SK-N-SH (cell line): ENCODE results near the gene TUBGCP6. TPM values are rescaled to one million over a fixed set of nuclear protein-coding genes. Genes with fewer than 3 reads are reported as not detected.

Experiments used
- CTCF ChIA-PET: fragments of 300-600, 350-600 bp; formaldehyde crosslinking; extraction: SDS; loops from one replicate; lab custom pipeline; 2021; lab: Yijun Ruan, JAX
- POLR2A ChIA-PET: fragments of 350-600 bp; sonication (Branson Sonifier 250); formaldehyde crosslinking; extraction: SDS; loops from one replicate; lab custom pipeline; 2020; ENCODE audit warnings: antibody characterized with exemption, inconsistent platforms; lab: Yijun Ruan, JAX
- DNase-seq: peaks from one replicate; pipeline ENCODE4 v3.0.0; 2012
- H2AFZ ChIP-seq: fragments of 200-600 bp; sonication (generic); 2 replicates; pipeline ENCODE4 v1.8.1; 2016; ENCODE audit warnings: antibody characterized with exemption, mild to moderate bottlenecking, low read depth
- H3F3A ChIP-seq: fragments of 200-600 bp; sonication (generic); replicated peaks from 2 replicates; pipeline ENCODE3; 2016; ENCODE audit warnings: antibody characterized with exemption, mild to moderate bottlenecking; ENCODE audit not compliant: insufficient read depth
- H3K27ac ChIP-seq, 2 experiments: fragments of 200-500 bp in 1 of 2; fragments of 200-600 bp in 1 of 2; sonication (Bioruptor generic) in 1 of 2; sonication (generic), shearing (Covaris generic) in 1 of 2; 2 replicates each; pipeline versions ENCODE4 v1.5.1 to v1.6.1; 2014 to 2016; ENCODE audit warnings: low read depth in 2 of 2, inconsistent platforms in 1 of 2, low read length in 1 of 2, mild to moderate bottlenecking in 1 of 2, mixed read lengths in 1 of 2
- H3K27me3 ChIP-seq: fragments of 200-600 bp; sonication (generic), shearing (Covaris generic); 2 replicates; pipeline ENCODE4 v1.6.1; 2016; ENCODE audit warnings: mixed run types; ENCODE audit not compliant: insufficient read depth
- H3K36me3 ChIP-seq, 2 experiments: fragments of 200-500 bp in 1 of 2; fragments of 200-600 bp in 1 of 2; sonication (Bioruptor generic) in 1 of 2; sonication (generic) in 1 of 2; replicated peaks in 1 of 2; 2 replicates each; pipeline versions ENCODE3 to v1.5.1; 2014 to 2016; ENCODE audit warnings: low read length in 1 of 2, mild to moderate bottlenecking in 1 of 2; ENCODE audit not compliant: insufficient read depth in 2 of 2, control insufficient read depth in 1 of 2
- H3K4me1 ChIP-seq, 2 experiments: fragments of 200-500 bp in 1 of 2; fragments of 200-600 bp in 1 of 2; sonication (Bioruptor generic) in 1 of 2; sonication (generic), shearing (Covaris generic) in 1 of 2; 2 replicates each; pipeline versions ENCODE4 v1.5.1 to v1.6.1; 2014 to 2016; ENCODE audit warnings: low read depth in 1 of 2, low read length in 1 of 2, mixed run types in 1 of 2; ENCODE audit not compliant: insufficient read depth in 2 of 2, control insufficient read depth in 1 of 2
- H3K4me2 ChIP-seq: fragments of 200-600 bp; sonication (generic), shearing (Covaris generic); 2 replicates; pipeline ENCODE4 v1.6.1; 2017; ENCODE audit warnings: mixed run types
- H3K4me3 ChIP-seq, 2 experiments: fragments of 200-500 bp in 1 of 2; fragments of 200-600 bp in 1 of 2; sonication (Bioruptor generic) in 1 of 2; sonication (generic), shearing (Covaris generic) in 1 of 2; 2 replicates each; pipeline versions ENCODE4 v1.5.1 to v1.8.1; 2014 to 2016; ENCODE audit warnings: low read depth in 2 of 2, inconsistent platforms in 1 of 2, low read length in 1 of 2, mild to moderate bottlenecking in 1 of 2, mixed read lengths in 1 of 2, moderate library complexity in 1 of 2
- H3K79me2 ChIP-seq: fragments of 200-600 bp; sonication (generic); 2 replicates; pipeline ENCODE4 v1.8.1; 2017; ENCODE audit warnings: mild to moderate bottlenecking; ENCODE audit not compliant: insufficient read depth
- H3K9ac ChIP-seq: fragments of 200-600 bp; sonication (generic); 2 replicates; pipeline ENCODE4 v1.6.1; 2017; ENCODE audit warnings: mixed run types
- H3K9me2 ChIP-seq: fragments of 200-600 bp; sonication (generic); 2 replicates; pipeline ENCODE4 v1.6.1; 2017; ENCODE audit warnings: mixed run types
- H3K9me3 ChIP-seq: fragments of 200-600 bp; sonication (generic); 2 replicates; pipeline ENCODE4 v1.6.1; 2017; ENCODE audit warnings: mixed run types, mild to moderate bottlenecking, moderate library complexity
- H4K20me1 ChIP-seq: fragments of 200-600 bp; sonication (generic); 2 replicates; pipeline ENCODE4 v1.6.1; 2017; ENCODE audit warnings: mild to moderate bottlenecking, mixed run types; ENCODE audit not compliant: insufficient read depth
- FOSL2 ChIP-seq: IDR thresholded peaks from 2 replicates; pipeline ENCODE4 v1.4.0; 2012; ENCODE audit warnings: low read depth, mild to moderate bottlenecking, moderate library complexity, borderline replicate concordance
- FOXM1 ChIP-seq: IDR thresholded peaks from 2 replicates; pipeline ENCODE4 v1.4.0; 2012; ENCODE audit warnings: low read depth, mild to moderate bottlenecking
- GABPA ChIP-seq: IDR thresholded peaks from 2 replicates; pipeline ENCODE4 v1.4.0; 2012; ENCODE audit warnings: low read depth, mild to moderate bottlenecking
- GATA2 ChIP-seq: sonication (generic); formaldehyde crosslinking; IDR thresholded peaks from 2 replicates; pipeline ENCODE4 v1.5.0; 2020; ENCODE audit warnings: mild to moderate bottlenecking, missing genetic modification reagents
- IRF3 ChIP-seq: fragments of 150-350 bp; IDR thresholded peaks from 2 replicates; pipeline ENCODE4 v1.6.1; 2016; ENCODE audit warnings: mild to moderate bottlenecking, low read depth, low read length
- JUND ChIP-seq: IDR thresholded peaks from 2 replicates; pipeline ENCODE4 v1.4.0; 2012
- MXI1 ChIP-seq: IDR thresholded peaks from 2 replicates; pipeline ENCODE4 v1.6.1; 2012; ENCODE audit warnings: mild to moderate bottlenecking, low read depth, low read length, improper control_type of control experiment
- NFIC ChIP-seq: IDR thresholded peaks from 2 replicates; pipeline ENCODE4 v1.4.0; 2012; ENCODE audit warnings: borderline replicate concordance
- NRF1 ChIP-seq: IDR thresholded peaks from 2 replicates; pipeline ENCODE4 v1.6.1; 2012; ENCODE audit warnings: low read depth, mild to moderate bottlenecking, low read length
- PBX3 ChIP-seq: IDR thresholded peaks from 2 replicates; pipeline ENCODE4; 2012
- RAD21 ChIP-seq: IDR thresholded peaks from 2 replicates; pipeline ENCODE4 v1.6.1; 2012; ENCODE audit warnings: mild to moderate bottlenecking, low read length
- RCOR1 ChIP-seq: fragments of 150-350 bp; IDR thresholded peaks from 2 replicates; pipeline ENCODE4 v1.6.1; 2017; ENCODE audit warnings: antibody characterized with exemption, low read length
- REST ChIP-seq: IDR thresholded peaks from 2 replicates; pipeline ENCODE4 v1.6.1; 2012; ENCODE audit warnings: mild to moderate bottlenecking, low read depth, low read length, moderate library complexity
- RXRA ChIP-seq: IDR thresholded peaks from 2 replicates; pipeline ENCODE4 v1.4.0; 2012; ENCODE audit warnings: low read depth, mild to moderate bottlenecking, borderline replicate concordance
- SIN3A ChIP-seq: IDR thresholded peaks from 2 replicates; pipeline ENCODE4 v1.6.1; 2012; ENCODE audit warnings: low read depth, mild to moderate bottlenecking, low read length, moderate library complexity, borderline replicate concordance
- SMC3 ChIP-seq: IDR thresholded peaks from 2 replicates; pipeline ENCODE4 v1.6.1; 2012; ENCODE audit warnings: low read depth, low read length, improper control_type of control experiment
- TAF1 ChIP-seq: IDR thresholded peaks from 2 replicates; pipeline ENCODE4 v1.6.1; 2012; ENCODE audit warnings: low read depth, mild to moderate bottlenecking, low read length, moderate library complexity, borderline replicate concordance
- YY1 ChIP-seq: IDR thresholded peaks from 2 replicates; pipeline ENCODE4 v1.4.0; 2012; ENCODE audit warnings: low read depth, mild to moderate bottlenecking
- WGBS: methylation state at CpG from one replicate; pipeline ENCODE4 v1.1.6; 2017; ENCODE audit warnings: low lambda C conversion rate; 5-methylcytosine and 5-hydroxymethylcytosine counted together
- polyA plus RNA-seq, 3 experiments: library from polyadenylated mRNA; depleted of rRNA; stranded (reverse); fragments of >200 nt; gene quantifications; 2 replicates each; pipeline ENCODE4 v1.2.3, GENCODE V29; 2012
- TF ChIP-seq, protein P1 (sequence below): IDR thresholded peaks from 2 replicates; pipeline ENCODE4 v1.4.0; 2012; ENCODE audit warnings: low read depth, borderline replicate concordance
- TF ChIP-seq, protein P2 (sequence below): IDR thresholded peaks from 2 replicates; pipeline ENCODE4 v1.4.0; 2012; ENCODE audit warnings: low read depth, borderline replicate concordance

Gene TUBGCP6
- polyA plus RNA-seq, 1 of the 3 experiments (the other 2 are of a cell fraction), result 40.4 TPM

DNA sequence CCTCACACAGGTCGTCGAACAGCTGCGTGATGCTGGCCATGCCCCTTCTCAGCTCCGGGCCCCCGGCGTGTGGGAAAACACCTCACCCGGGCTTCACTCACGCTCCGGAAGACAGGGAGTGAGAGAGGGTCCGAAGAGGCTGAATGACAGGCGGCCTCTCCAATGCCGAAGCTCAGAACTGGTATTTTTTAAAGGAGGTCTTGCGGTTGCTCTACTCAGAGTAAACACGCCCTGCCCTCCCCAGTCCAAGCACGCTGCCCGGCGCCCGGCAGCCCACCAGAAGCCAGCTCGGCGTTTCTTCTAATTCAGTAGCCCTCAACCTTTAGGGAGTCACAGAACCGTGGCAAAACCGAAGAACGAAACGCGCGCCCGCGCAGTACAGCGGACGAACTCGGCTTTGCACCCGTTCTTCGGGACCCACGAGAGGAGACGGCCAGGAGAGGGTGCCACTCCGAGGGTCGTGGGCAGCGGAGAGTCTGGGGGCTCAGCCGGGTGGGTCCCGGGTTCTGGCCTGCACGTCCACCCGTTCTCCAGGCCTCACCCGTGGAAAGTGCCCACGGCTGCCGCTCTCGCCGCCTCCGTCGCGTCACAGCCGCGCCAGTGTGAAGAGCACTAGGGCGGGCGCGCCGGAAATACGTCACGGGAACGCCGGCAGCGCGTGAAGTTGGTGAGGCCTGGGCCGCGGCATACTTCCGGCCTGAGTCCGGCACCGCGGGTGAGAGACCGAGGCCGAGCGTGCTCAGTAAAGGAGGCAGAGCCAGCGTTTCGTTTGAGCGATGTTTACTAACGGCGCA, at the start of gene TUBGCP6 (continued):
- peak; percentile 94 for TF ChIP-seq PBX3
- no peak; the same call in 1 of the 2 replicates for TF ChIP-seq FOSL2
- TF ChIP-seq JUND, result no peak
- TF ChIP-seq GATA2 (CRISPR knock-in tag), result no peak
- no peak; the same call in 1 of the 2 replicates for TF ChIP-seq RCOR1
- no peak for TF ChIP-seq YY1
- TF ChIP-seq SIN3A, result peak; percentile 74; the same call in 1 of the 2 replicates
- no peak for TF ChIP-seq NFIC
- TF ChIP-seq, protein P1, sequence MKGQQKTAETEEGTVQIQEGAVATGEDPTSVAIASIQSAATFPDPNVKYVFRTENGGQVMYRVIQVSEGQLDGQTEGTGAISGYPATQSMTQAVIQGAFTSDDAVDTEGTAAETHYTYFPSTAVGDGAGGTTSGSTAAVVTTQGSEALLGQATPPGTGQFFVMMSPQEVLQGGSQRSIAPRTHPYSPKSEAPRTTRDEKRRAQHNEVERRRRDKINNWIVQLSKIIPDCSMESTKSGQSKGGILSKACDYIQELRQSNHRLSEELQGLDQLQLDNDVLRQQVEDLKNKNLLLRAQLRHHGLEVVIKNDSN, result no peak

- ChIA-PET POLR2A (no interaction called here), CTCF (interaction anchor here (0.7 to 2.6 kb wide), 6 partner anchors 10 to 54 kb away, joined by 3 to 12 read pairs (median 4); no protein-coding TSS in a partner anchor)
- peak overlapping the region; percentile 68; the same call in 1 of the 2 replicates for H3K9ac ChIP-seq
- no peak overlapping the region; a peak in 1 of 4 replicates for H3K4me3 ChIP-seq
- DNase-seq, result no peak
- no peaks in the 10 kb centered on the region for H3K9me2 ChIP-seq
- no peak overlapping the region for H2AFZ ChIP-seq
- H3K36me3 ChIP-seq, result peaks cover 8 to 17% of the 10 kb centered on the region in 2 experiments
- H3K27ac ChIP-seq, result peak overlapping the region; percentile 7 to 80; a peak in 3 of 4 replicates
- peaks cover 13% of the 10 kb centered on the region for H3F3A ChIP-seq
- peaks cover 6 to 22% of the 10 kb centered on the region in 2 experiments; a peak in 3 of 4 replicates for H3K4me1 ChIP-seq
- peak overlapping the region; percentile 84; the same call in 1 of the 2 replicates for H3K4me2 ChIP-seq
- no peaks in the 10 kb centered on the region for H3K9me3 ChIP-seq
- no peaks in the 10 kb centered on the region for H3K27me3 ChIP-seq
- H4K20me1 ChIP-seq, result peaks cover 96% of the 10 kb centered on the region
- WGBS, result 48% methylated on average over 5 of the region's 5 CpGs
- H3K79me2 ChIP-seq, result peaks cover 99% of the 10 kb centered on the region
- no peak for TF ChIP-seq RXRA
- TF ChIP-seq GABPA, result no peak
- TF ChIP-seq MXI1, result no peak
- TF ChIP-seq NRF1, result no peak
- TF ChIP-seq, protein P2, sequence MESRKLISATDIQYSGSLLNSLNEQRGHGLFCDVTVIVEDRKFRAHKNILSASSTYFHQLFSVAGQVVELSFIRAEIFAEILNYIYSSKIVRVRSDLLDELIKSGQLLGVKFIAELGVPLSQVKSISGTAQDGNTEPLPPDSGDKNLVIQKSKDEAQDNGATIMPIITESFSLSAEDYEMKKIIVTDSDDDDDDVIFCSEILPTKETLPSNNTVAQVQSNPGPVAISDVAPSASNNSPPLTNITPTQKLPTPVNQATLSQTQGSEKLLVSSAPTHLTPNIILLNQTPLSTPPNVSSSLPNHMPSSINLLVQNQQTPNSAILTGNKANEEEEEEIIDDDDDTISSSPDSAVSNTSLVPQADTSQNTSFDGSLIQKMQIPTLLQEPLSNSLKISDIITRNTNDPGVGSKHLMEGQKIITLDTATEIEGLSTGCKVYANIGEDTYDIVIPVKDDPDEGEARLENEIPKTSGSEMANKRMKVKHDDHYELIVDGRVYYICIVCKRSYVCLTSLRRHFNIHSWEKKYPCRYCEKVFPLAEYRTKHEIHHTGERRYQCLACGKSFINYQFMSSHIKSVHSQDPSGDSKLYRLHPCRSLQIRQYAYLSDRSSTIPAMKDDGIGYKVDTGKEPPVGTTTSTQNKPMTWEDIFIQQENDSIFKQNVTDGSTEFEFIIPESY, result no peak
- no peak for TF ChIP-seq FOXM1
- TF ChIP-seq FOSL2, result no peak
- TF ChIP-seq SMC3, result no peak
- TF ChIP-seq, protein P1, result no peak
- TF ChIP-seq YY1, result no peak
- no peak for TF ChIP-seq IRF3
- TF ChIP-seq REST, result no peak
- TF ChIP-seq RAD21, result no peak
- no peak for TF ChIP-seq TAF1
These were observed 49.5 kb upstream of the TUBGCP6 start for GRCh38 chr22:50294319-50294656.
